HCT116 (cell line): Measurements from ENCODE around the gene ITPR1. TPM values are rescaled to one million over a fixed set of nuclear protein-coding genes. Genes with fewer than 3 reads are reported as not detected.

Experiments
- ATAC-seq: fragments of 200-7000 bp; cut with Tn5 transposase; 2 replicates; pipeline ENCODE4 v1.9.1; 2020; ENCODE audit warnings: mild to moderate bottlenecking, moderate library complexity
- BruUV-seq: library from RNA; stranded (reverse); fragments of 400-500 nt; replicated peaks from 2 replicates; lab custom pipeline; 2021; lab: Mats Ljungman, UMichigan
- CTCF ChIA-PET: fragments of 300-600 bp; sonication (Branson Sonifier 250); formaldehyde crosslinking; loops from one replicate; lab custom pipeline; 2021; ENCODE audit warnings: antibody characterized with exemption; lab: Charles Lee
- POLR2A ChIA-PET: fragments of 300-600, 350-600 bp; sonication (Branson Sonifier 250); formaldehyde crosslinking; loops from one replicate; lab custom pipeline; 2021; ENCODE audit warnings: antibody characterized with exemption; lab: Charles Lee
- RAD21 ChIA-PET, 2 experiments: fragments of 300-600 bp; sonication (Branson Sonifier 250); formaldehyde crosslinking; loops; one replicate each; lab custom pipeline; 2023; ENCODE audit warnings: low total read pairs in 2 of 2; ENCODE audit not compliant: uncharacterized antibody in 2 of 2, unreplicated experiment in 2 of 2, low non-redundant PET in 1 of 2; lab: Charles Lee
- DNase-seq: peaks from one replicate; pipeline ENCODE4 v3.0.0-alpha.2; 2010; ENCODE audit warnings: low read depth, low spot score
- H2AFZ ChIP-seq: fragments of 200-600 bp; shearing (Covaris generic), sonication (generic); 2 replicates; pipeline ENCODE4 v1.6.1; 2017; ENCODE audit warnings: low read depth, mixed run types, mixed read lengths, antibody characterized with exemption, low read length; ENCODE audit not compliant: poor library complexity, severe bottlenecking
- H3K27ac ChIP-seq: 2 replicates; pipeline ENCODE4 v1.5.1; 2012; ENCODE audit warnings: low read depth, low read length
- H3K27me3 ChIP-seq: fragments of 200-600 bp; sonication (generic); 2 replicates; pipeline ENCODE4 v1.6.1; 2016; ENCODE audit warnings: mixed run types, low read length, mixed read lengths; ENCODE audit not compliant: insufficient read depth
- H3K36me3 ChIP-seq, 2 experiments: fragments of 200-500 bp in 1 of 2; fragments of 200-600 bp in 1 of 2; sonication (Bioruptor generic) in 1 of 2; sonication (generic) in 1 of 2; 2 replicates each; pipeline versions ENCODE4 v1.5.1 to v1.6.1; 2014 to 2016; ENCODE audit warnings: low read length in 2 of 2, inconsistent platforms in 1 of 2, mixed read lengths in 1 of 2, mixed run types in 1 of 2; ENCODE audit not compliant: insufficient read depth in 2 of 2, control insufficient read depth in 1 of 2
- H3K4me1 ChIP-seq, 2 experiments: fragments of 200-600 bp in 1 of 2; sonication (generic) in 1 of 2; 2 replicates each; pipeline versions ENCODE4 v1.5.1 to v1.6.1; 2012 to 2017; ENCODE audit warnings: low read length in 2 of 2, inconsistent platforms in 1 of 2, mild to moderate bottlenecking in 1 of 2, mixed read lengths in 1 of 2, mixed run types in 1 of 2, moderate library complexity in 1 of 2; ENCODE audit not compliant: insufficient read depth in 2 of 2, control insufficient read depth in 1 of 2
- H3K4me2 ChIP-seq: fragments of 200-600 bp; sonication (generic); 2 replicates; pipeline ENCODE4 v1.6.1; 2017; ENCODE audit warnings: mixed run types, low read length, mixed read lengths
- H3K4me3 ChIP-seq, 2 experiments: fragments of 200-600 bp in 1 of 2; sonication (generic) in 1 of 2; replicated peaks in 1 of 2; 2 replicates each; pipeline ENCODE4 v1.5.1; 2011 to 2016; ENCODE audit warnings: low read length in 2 of 2, control low read depth in 1 of 2, low read depth in 1 of 2, mild to moderate bottlenecking in 1 of 2, mixed read lengths in 1 of 2, mixed run types in 1 of 2
- H3K79me2 ChIP-seq: fragments of 200-600 bp; sonication (generic); 2 replicates; pipeline ENCODE4 v1.6.1; 2017; ENCODE audit warnings: mild to moderate bottlenecking, mixed run types, low read length, moderate library complexity, mixed read lengths; ENCODE audit not compliant: insufficient read depth
- H3K9ac ChIP-seq: fragments of 200-600 bp; sonication (generic); 2 replicates; pipeline ENCODE4 v1.6.1; 2016; ENCODE audit warnings: low read length, mixed read lengths
- H3K9me2 ChIP-seq: fragments of 200-600 bp; sonication (generic), shearing (Covaris generic); 2 replicates; pipeline ENCODE4 v1.6.1; 2017; ENCODE audit warnings: mixed run types, mild to moderate bottlenecking, moderate library complexity; ENCODE audit not compliant: insufficient read depth
- H3K9me3 ChIP-seq, 2 experiments: fragments of 200-500 bp in 1 of 2; fragments of 200-600 bp in 1 of 2; sonication (Bioruptor generic) in 1 of 2; sonication (generic) in 1 of 2; 2 replicates each; pipeline ENCODE4 v1.6.1; 2014 to 2017; ENCODE audit warnings: low read length in 2 of 2, mixed read lengths in 2 of 2, inconsistent platforms in 1 of 2, low read depth in 1 of 2, mild to moderate bottlenecking in 1 of 2, mixed run types in 1 of 2, moderate library complexity in 1 of 2; ENCODE audit not compliant: control insufficient read depth in 1 of 2, insufficient read depth in 1 of 2
- H4K20me1 ChIP-seq: fragments of 200-600 bp; sonication (generic), shearing (Covaris generic); 2 replicates; pipeline ENCODE4 v1.6.1; 2017; ENCODE audit warnings: mixed run types, mild to moderate bottlenecking, moderate library complexity; ENCODE audit not compliant: insufficient read depth
- ATF3 ChIP-seq: IDR thresholded peaks from 2 replicates; pipeline ENCODE4 v1.6.1; 2012
- CBX3 ChIP-seq: IDR thresholded peaks from 2 replicates; pipeline ENCODE4 v1.6.1; 2012; ENCODE audit warnings: low read depth
- ELF1 ChIP-seq: IDR thresholded peaks from 2 replicates; pipeline ENCODE4 v1.6.1; 2012; ENCODE audit warnings: low read depth, borderline replicate concordance
- EZH2phosphoT487 ChIP-seq: fragments of 200-600 bp; IDR thresholded peaks from 2 replicates; pipeline ENCODE4 v1.6.1; 2018; ENCODE audit warnings: antibody characterized with exemption, borderline replicate concordance
- JUND ChIP-seq: IDR thresholded peaks from 2 replicates; pipeline ENCODE4 v1.6.1; 2012
- POLR2A ChIP-seq: IDR thresholded peaks from 2 replicates; pipeline ENCODE4 v1.7.0; 2011; ENCODE audit warnings: borderline replicate concordance; ENCODE audit not compliant: insufficient read depth, insufficient read length; ENCODE audit errors: extremely low read depth
- POLR2AphosphoS5 ChIP-seq: IDR thresholded peaks from 2 replicates; pipeline ENCODE4 v1.6.1; 2011; ENCODE audit warnings: mild to moderate bottlenecking, low read depth, low read length, moderate library complexity
- REST ChIP-seq: IDR thresholded peaks from 2 replicates; pipeline ENCODE4 v1.6.1; 2012; ENCODE audit warnings: low read depth
- SP1 ChIP-seq: IDR thresholded peaks from 2 replicates; pipeline ENCODE4 v1.6.1; 2012; ENCODE audit warnings: low read depth
- YY1 ChIP-seq: IDR thresholded peaks from 2 replicates; pipeline ENCODE4 v1.6.1; 2011; ENCODE audit warnings: low read length, low read depth, moderate library complexity, mild to moderate bottlenecking; ENCODE audit not compliant: insufficient replicate concordance; ENCODE audit errors: extremely low read depth
- ZBTB33 ChIP-seq: IDR thresholded peaks from 2 replicates; pipeline ENCODE4 v1.6.1; 2011; ENCODE audit warnings: mild to moderate bottlenecking, low read length, moderate library complexity; ENCODE audit not compliant: insufficient replicate concordance; ENCODE audit errors: extremely low read depth
- intact Hi-C: fragments of 100-400 bp; cut with micrococcal nuclease; formaldehyde crosslinking; loops from 2 replicates; pipeline ENCODE4 v1.10.0; 2022
- total RNA-seq: library from RNA; stranded (reverse); gene quantifications from one replicate; pipeline ENCODE4 v1.2.1, GENCODE V29; 2021; ENCODE audit not compliant: unreplicated experiment

The ITPR1 gene
- total RNA-seq, 1 experiment from 2014 or later, result 9.2 TPM

DNA sequence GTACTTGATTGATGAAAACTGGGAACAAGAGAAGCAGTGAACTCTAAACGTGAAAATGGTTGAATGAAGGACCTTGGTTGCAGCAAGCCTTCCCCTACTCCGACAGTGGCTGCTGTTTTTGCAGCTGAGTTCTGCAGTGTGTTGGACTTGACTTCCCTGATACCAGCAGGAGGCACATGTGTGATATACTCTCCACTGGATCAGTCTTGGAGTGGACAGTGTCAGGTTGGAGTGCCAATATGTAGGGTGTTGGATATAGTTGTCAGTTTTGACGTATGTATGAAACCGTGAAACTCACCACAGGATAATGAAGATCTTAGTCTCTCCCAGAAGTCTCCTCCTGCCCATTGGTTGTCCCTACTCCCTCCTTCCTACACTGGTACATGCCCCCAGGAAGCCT, 106.5 kb downstream of the ITPR1 start:
- intact Hi-C loops, result no loop called here
- DNase-seq (no peak), ATAC-seq (no peak)
- TF ChIP-seq EZH2phosphoT487 (no peak), SP1 (no peak), JUND (no peak), ZBTB33 (no peak), ATF3 (no peak), CBX3 (no peak), POLR2AphosphoS5 (no peak), YY1 (no peak), POLR2A (no peak), ELF1 (no peak), REST (no peak)
- H4K20me1 ChIP-seq, result no peaks in the 10 kb centered on the region
- ChIA-PET CTCF (no interaction called here), RAD21 (no interaction called here), POLR2A (no interaction called here)
- H3K4me2 ChIP-seq, result no peak overlapping the region
- no peaks in the 10 kb centered on the region for H3K4me1 ChIP-seq
- H3K9me2 ChIP-seq, result no peaks in the 10 kb centered on the region
- no peak overlapping the region for H3K9ac ChIP-seq
- no TSS peak for BruUV-seq
- H3K79me2 ChIP-seq, result no peaks in the 10 kb centered on the region
- H2AFZ ChIP-seq, result no peak overlapping the region
- H3K27ac ChIP-seq, result no peak overlapping the region
- H3K36me3 ChIP-seq, result no peaks in the 10 kb centered on the region
- H3K9me3 ChIP-seq, result no peaks in the 10 kb centered on the region
- H3K4me3 ChIP-seq, result no peak overlapping the region
- H3K27me3 ChIP-seq, result peaks cover 6% of the 10 kb centered on the region; the same call in 1 of the 2 replicates
